NCI-H2081 (cell line): ENCODE measurements around the gene ATG13.
A peak's percentile ranks its signal among the peaks of the same experiment; 100 is the strongest.

Experiments used
- DNase-seq, 2 experiments: peaks; one replicate each; lab custom pipeline; 2025; lab: John Stamatoyannopoulos, UW

The ATG13 gene

GRCh38 chr11:46676436-46677158 lies 59.2 kb downstream of the ATG13 start:
- DNase-seq, result no peak

GRCh38 chr11:46677169-46677568 lies 59.8 kb downstream of the ATG13 start:
- no peak for DNase-seq

- DNase-seq, result no peak
Observed at GRCh38 chr11:46677991-46678740, 60.8 kb downstream of the ATG13 start.

- DNase-seq, result no peak
Observed at GRCh38 chr11:46678741-46679130, 61.4 kb downstream of the ATG13 start.

- DNase-seq, result no peak
Observed at GRCh38 chr11:46679241-46680163, 62.1 kb downstream of the ATG13 start.

- DNase-seq, result no peak
Observed at GRCh38 chr11:46680164-46680760, 62.9 kb downstream of the ATG13 start.

- DNase-seq, result no peak
Observed at GRCh38 chr11:46680815-46681214, 63.5 kb downstream of the ATG13 start.

- DNase-seq, result no peak
Observed at GRCh38 chr11:46681814-46682213, 64.5 kb downstream of the ATG13 start.

- no peak for DNase-seq
Observed at GRCh38 chr11:46682773-46683752, 65.7 kb downstream of the ATG13 start.

- no peak for DNase-seq
Observed at GRCh38 chr11:46684367-46684766, 67.0 kb downstream of the ATG13 start.

- DNase-seq, result peak; percentile 21 to 59
Observed at GRCh38 chr11:46686886-46687795, 69.8 kb downstream of the ATG13 start.

- DNase-seq, result no peak
Observed at GRCh38 chr11:46690702-46691101, 73.3 kb downstream of the ATG13 start.

GRCh38 chr11:46692450-46692849 lies 75.1 kb downstream of the ATG13 start:
- DNase-seq, result no peak

GRCh38 chr11:46693597-46694012 lies 76.3 kb downstream of the ATG13 start:
- no peak for DNase-seq

- no peak for DNase-seq
Observed at GRCh38 chr11:46694072-46694471, 76.7 kb downstream of the ATG13 start.

GRCh38 chr11:46694607-46695006 lies 77.3 kb downstream of the ATG13 start:
- DNase-seq, result no peak

GRCh38 chr11:46695345-46696211 lies 78.2 kb downstream of the ATG13 start:
- no peak for DNase-seq

GRCh38 chr11:46696212-46696558 lies 78.8 kb downstream of the ATG13 start:
- DNase-seq, result peak; percentile 51 to 66

GRCh38 chr11:46697303-46697702 lies 80.0 kb downstream of the ATG13 start:
- no peak for DNase-seq
